Stomach (tissue), 9 donors: ENCODE results near the gene ZMAT2. TPM values are rescaled to one million over a fixed set of nuclear protein-coding genes. Genes with fewer than 3 reads are reported as not detected.
"Not testable (repeated sequence)": the region's sequence is repeated elsewhere in the genome, so short reads cannot be mapped to it uniquely, and the experiment has no call there.

ENCODE experiments used
- DNase-seq, 2 donors: peaks; one replicate each; pipeline versions ENCODE4 v3.0.0 to v3.0.0-alpha.2; 2013 to 2019
- H3K27ac ChIP-seq, 5 donors: fragments of 200-600 bp in 4 of 5; sonication (generic) in 4 of 5; one replicate each; pipeline ENCODE4 v1.5.1; 2013 to 2019; ENCODE audit warnings: mild to moderate bottlenecking in 1 of 5, moderate library complexity in 1 of 5
- H3K27me3 ChIP-seq, 3 donors: fragments of 200-600 bp; sonication (generic); one replicate each; pipeline ENCODE4 v1.5.1; 2017 to 2019; ENCODE audit warnings: mixed run types in 1 of 3
- H3K36me3 ChIP-seq, 4 donors: fragments of 200-600 bp; sonication (generic); 1 replicate in 3 of 4; 2 replicates in 1 of 4; pipeline ENCODE4 v1.5.1; 2016 to 2019
- H3K4me1 ChIP-seq, 4 donors: fragments of 200-600 bp; sonication (generic); one replicate each; pipeline ENCODE4 v1.5.1; 2016 to 2019
- H3K4me3 ChIP-seq, 4 donors: fragments of 200-600 bp; sonication (generic) in 3 of 4; one replicate each; pipeline ENCODE4 v1.5.1; 2016 to 2019; ENCODE audit warnings: mild to moderate bottlenecking in 1 of 4
- H3K9me3 ChIP-seq, 4 donors: fragments of 200-600 bp; sonication (generic); one replicate each; pipeline ENCODE4 v1.5.1; 2016 to 2019
- CTCF ChIP-seq, 7 experiments: fragments of 450-650 bp in 4 of 7; fragments of 200-600 bp in 3 of 7; sonication (generic) in 3 of 7; IDR thresholded peaks; one replicate each; pipeline ENCODE4 v1.5.1; 2016 to 2019; ENCODE audit warnings: antibody characterized with exemption in 7 of 7, control low read depth in 2 of 7, mild to moderate bottlenecking in 1 of 7
- EP300 ChIP-seq: sonication (generic); formaldehyde crosslinking; IDR thresholded peaks from one replicate; pipeline ENCODE4 v1.6.1; 2017; ENCODE audit warnings: antibody characterized with exemption
- POLR2A ChIP-seq, 4 donors: fragments of 450-650 bp; IDR thresholded peaks; one replicate each; pipeline ENCODE4 v1.6.1; 2016; ENCODE audit warnings: antibody characterized with exemption in 4 of 4, control low read depth in 2 of 4, mild to moderate bottlenecking in 1 of 4, moderate library complexity in 1 of 4
- POLR2AphosphoS5 ChIP-seq, 3 donors: sonication (generic); formaldehyde crosslinking; IDR thresholded peaks; one replicate each; pipeline ENCODE4 v1.6.1; 2016; ENCODE audit warnings: antibody characterized with exemption in 3 of 3
- WGBS, 5 donors: extraction: QIAGEN DNeasy Blood & Tissue Kit in 3 of 5; methylation state at CpG; one replicate each; pipeline versions ENCODE4 v1.1.5 to v1.1.7; 2013 to 2018; 5-methylcytosine and 5-hydroxymethylcytosine counted together
- intact Hi-C: fragments of 100-400 bp; cut with DNase I; formaldehyde crosslinking; loops from one replicate; pipeline ENCODE4 v1.15.1; 2023; ENCODE audit warnings: low total_unique reads
- polyA plus RNA-seq, 3 donors: library from polyadenylated mRNA; stranded (reverse); fragments of 200-250 nt; gene quantifications; one replicate each; pipeline ENCODE4 v1.2.3, GENCODE V29; 2013
- total RNA-seq, 5 donors: library from RNA; depleted of rRNA; stranded (reverse); fragments of >200 nt; gene quantifications; one replicate each; pipeline versions ENCODE4 v1.1.0 to v1.2.3, GENCODE V29; 2014 to 2016
- donor health status: healthy with polysubstance abuse.
- donor health status: Bipolar disorder and iron deficiency.
- donor health status: healthy.

ZMAT2 gene
- total and polyA plus RNA-seq, 8 donors = 30.7 to 143 (median 50.9) TPM

GRCh38 chr5:140696891-140697492 lies 3.3 kb upstream of the ZMAT2 start:
- Histone ChIP-seq H3K9me3 (no peaks in the 10 kb centered on the region), H3K4me1 (peaks cover 22 to 48% (median 40%) of the 10 kb centered on the region in 4 donors), H3K27ac (no peak overlapping the region), H3K27me3 (no peaks in the 10 kb centered on the region), H3K4me3 (no peak overlapping the region), H3K36me3 (peaks cover 57 to 76% (median 70%) of the 10 kb centered on the region in 4 donors)
- TF ChIP-seq EP300 (no peak), POLR2AphosphoS5 (IDR thresholded peaks at IDR 0.05) (no peak), POLR2A (IDR thresholded peaks at IDR 0.05) (no peak), CTCF (IDR thresholded peaks at IDR 0.05) (no peak)
- intact Hi-C loops = no loop called here
- 76 to 88% (median 80%) methylated on average over 4 of the region's 4 CpGs for WGBS, 5 donors
- DNase-seq = no peak

GRCh38 chr5:140707812-140708211 lies 7.6 kb downstream of the ZMAT2 start:
- DNase-seq = no peak
- WGBS, 5 donors = 84 to 97% (median 92%) methylated on average over 4 of the region's 4 CpGs
- no peak overlapping the region for H3K4me3 ChIP-seq
- no peak overlapping the region for H3K27ac ChIP-seq
- no peaks in the 10 kb centered on the region for H3K9me3 ChIP-seq
- peaks cover 0 to 20% (median 10%) of the 10 kb centered on the region in 4 donors for H3K4me1 ChIP-seq
- intact Hi-C loops = no loop called here
- no peak for TF ChIP-seq CTCF (IDR thresholded peaks at IDR 0.05)
- no peak for TF ChIP-seq POLR2AphosphoS5 (IDR thresholded peaks at IDR 0.05)
- no peak for TF ChIP-seq POLR2A (IDR thresholded peaks at IDR 0.05)
- TF ChIP-seq EP300 = no peak
- no peaks in the 10 kb centered on the region for H3K27me3 ChIP-seq
- H3K36me3 ChIP-seq = peaks cover 24 to 54% (median 50%) of the 10 kb centered on the region in 4 donors

GRCh38 chr5:140708787-140709186 lies 8.5 kb downstream of the ZMAT2 start:
- DNase-seq, H3K9me3 ChIP-seq, H3K27me3 ChIP-seq, H3K4me3 ChIP-seq, intact Hi-C loops: not testable (repeated sequence)
- Histone ChIP-seq H3K27ac (peak overlapping the region in 2 of 5 donors; percentile 8 to 97), H3K36me3 (peaks cover 16 to 44% (median 40%) of the 10 kb centered on the region in 4 donors), H3K4me1 (peaks cover 0 to 20% (median 10%) of the 10 kb centered on the region in 4 donors)
- 80 to 94% (median 89%) methylated on average over 9 of the region's 9 CpGs for WGBS, 5 donors

GRCh38 chr5:140710899-140711552 lies 10.8 kb downstream of the ZMAT2 start:
- Histone ChIP-seq H3K36me3 (peaks cover 3 to 22% (median 18%) of the 10 kb centered on the region in 4 donors), H3K4me1 (peaks cover 0 to 20% (median 10%) of the 10 kb centered on the region in 4 donors), H3K9me3 (no peaks in the 10 kb centered on the region), H3K27me3 (no peaks in the 10 kb centered on the region), H3K27ac (peak overlapping the region; percentile 86 to 97 (median 96)), H3K4me3 (peak overlapping the region; percentile 50 to 59 (median 52))
- intact Hi-C loops = no loop called here
- WGBS, 5 donors = 0 to 1% (median 0%) methylated on average over 27 of the region's 27 CpGs
- TF ChIP-seq CTCF (IDR thresholded peaks at IDR 0.05) = no peak
- TF ChIP-seq POLR2AphosphoS5 (IDR thresholded peaks at IDR 0.05) = peak; percentile 34 to 86 (median 74)
- peak; percentile 88 for DNase-seq

- no peak for TF ChIP-seq POLR2AphosphoS5 (IDR thresholded peaks at IDR 0.05)
- TF ChIP-seq CTCF (IDR thresholded peaks at IDR 0.05) = no peak
- no peak for TF ChIP-seq POLR2A (IDR thresholded peaks at IDR 0.05)
- no peak for TF ChIP-seq EP300
- 76 to 94% (median 90%) methylated on average over 1 of the region's 1 CpG for WGBS, 5 donors
- Histone ChIP-seq H3K27ac (peak overlapping the region in 4 of 5 donors; percentile 86 to 97 (median 96)), H3K36me3 (peaks cover 0 to 14% (median 10%) of the 10 kb centered on the region in 4 donors), H3K4me1 (peaks cover 0 to 20% (median 10%) of the 10 kb centered on the region in 4 donors), H3K9me3 (no peaks in the 10 kb centered on the region), H3K4me3 (peak overlapping the region; percentile 50 to 59 (median 52)), H3K27me3 (no peaks in the 10 kb centered on the region)
- DNase-seq = no peak
- intact Hi-C loops = no loop called here
Observed at GRCh38 chr5:140711794-140712193, 11.5 kb downstream of the ZMAT2 start.
